ENCODE measurements around the gene GRAMD2B.
"Not testable (repeated sequence)": the region's sequence is repeated elsewhere in the genome, so short reads cannot be mapped to it uniquely, and the experiment has no call there.

GRAMD2B gene

DNA sequence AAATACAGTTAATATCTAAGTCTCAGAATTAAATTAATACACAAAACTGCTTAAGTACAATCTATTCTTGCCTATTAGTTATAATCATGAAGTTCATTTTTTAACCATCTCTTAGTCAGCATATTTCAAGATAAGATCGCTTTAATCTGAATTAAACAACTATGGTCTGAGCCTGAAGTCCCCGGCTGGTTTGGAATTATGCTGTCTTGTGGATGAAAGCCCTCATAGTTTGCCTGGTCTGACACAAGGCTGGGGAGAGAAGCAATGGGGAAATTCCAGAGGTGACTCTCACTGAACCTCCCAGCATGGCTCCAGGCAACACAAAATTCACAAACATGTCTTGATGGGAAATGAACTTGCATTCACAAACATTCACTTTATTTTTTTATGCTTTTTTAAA lies 28.0 kb upstream of the GRAMD2B start:
- TF ChIP-seq, protein P1, sequence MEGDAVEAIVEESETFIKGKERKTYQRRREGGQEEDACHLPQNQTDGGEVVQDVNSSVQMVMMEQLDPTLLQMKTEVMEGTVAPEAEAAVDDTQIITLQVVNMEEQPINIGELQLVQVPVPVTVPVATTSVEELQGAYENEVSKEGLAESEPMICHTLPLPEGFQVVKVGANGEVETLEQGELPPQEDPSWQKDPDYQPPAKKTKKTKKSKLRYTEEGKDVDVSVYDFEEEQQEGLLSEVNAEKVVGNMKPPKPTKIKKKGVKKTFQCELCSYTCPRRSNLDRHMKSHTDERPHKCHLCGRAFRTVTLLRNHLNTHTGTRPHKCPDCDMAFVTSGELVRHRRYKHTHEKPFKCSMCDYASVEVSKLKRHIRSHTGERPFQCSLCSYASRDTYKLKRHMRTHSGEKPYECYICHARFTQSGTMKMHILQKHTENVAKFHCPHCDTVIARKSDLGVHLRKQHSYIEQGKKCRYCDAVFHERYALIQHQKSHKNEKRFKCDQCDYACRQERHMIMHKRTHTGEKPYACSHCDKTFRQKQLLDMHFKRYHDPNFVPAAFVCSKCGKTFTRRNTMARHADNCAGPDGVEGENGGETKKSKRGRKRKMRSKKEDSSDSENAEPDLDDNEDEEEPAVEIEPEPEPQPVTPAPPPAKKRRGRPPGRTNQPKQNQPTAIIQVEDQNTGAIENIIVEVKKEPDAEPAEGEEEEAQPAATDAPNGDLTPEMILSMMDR (conservative IDR thresholded peaks at IDR 0.05; ENCODE audit: low read depth, low read length), result no peak
- DNase-seq (ENCODE audit: low read depth), result peak; percentile 97
- no peak overlapping the region for H3K4me3 ChIP-seq (ENCODE audit: low read depth, low read length)

DNA sequence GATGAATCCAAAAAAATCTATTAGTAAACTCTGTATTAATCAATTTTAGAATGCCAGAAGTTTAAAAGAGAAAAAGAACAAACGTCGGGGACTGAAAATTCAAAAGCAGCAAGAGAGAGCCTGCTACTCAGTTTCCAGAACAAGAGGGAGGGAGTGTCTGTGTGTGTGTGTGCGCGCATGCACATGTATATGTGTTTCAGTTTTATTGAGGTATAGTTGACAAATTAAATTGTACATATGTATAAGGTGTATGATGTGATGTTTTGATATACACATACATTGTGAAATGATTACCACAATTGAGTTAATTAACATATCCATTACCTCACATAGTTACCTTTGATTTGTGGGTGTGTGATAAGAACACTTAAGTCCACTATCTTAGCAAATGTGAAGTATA lies 27.6 kb upstream of the GRAMD2B start:
- H3K4me3 ChIP-seq (ENCODE audit: low read depth, low read length), result no peak overlapping the region
- DNase-seq (ENCODE audit: low read depth), result no peak
- TF ChIP-seq, protein P1 (conservative IDR thresholded peaks at IDR 0.05; ENCODE audit: low read depth, low read length), result no peak

DNA sequence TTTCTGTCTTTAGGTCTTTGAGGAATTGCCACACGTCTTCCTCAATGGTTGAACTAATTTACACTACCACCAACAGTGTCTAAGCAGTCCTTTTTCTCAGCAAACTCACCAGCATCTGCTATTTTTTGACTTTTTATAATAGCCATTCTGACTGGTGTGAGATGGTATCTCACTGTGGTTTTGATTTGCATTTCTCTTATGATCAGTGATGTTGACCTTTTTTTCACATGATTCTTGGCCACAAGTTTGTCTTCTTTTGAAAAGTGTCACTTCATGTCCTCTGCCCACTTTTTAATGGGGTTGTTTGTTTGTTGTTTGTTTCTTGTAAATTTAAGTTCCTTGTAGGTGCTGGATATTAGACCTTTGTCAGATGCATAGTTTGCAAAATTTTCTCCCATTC lies 26.5 kb upstream of the GRAMD2B start:
- H3K4me3 ChIP-seq (ENCODE audit: low read depth, low read length); DNase-seq (ENCODE audit: low read depth): not testable (repeated sequence)

DNA sequence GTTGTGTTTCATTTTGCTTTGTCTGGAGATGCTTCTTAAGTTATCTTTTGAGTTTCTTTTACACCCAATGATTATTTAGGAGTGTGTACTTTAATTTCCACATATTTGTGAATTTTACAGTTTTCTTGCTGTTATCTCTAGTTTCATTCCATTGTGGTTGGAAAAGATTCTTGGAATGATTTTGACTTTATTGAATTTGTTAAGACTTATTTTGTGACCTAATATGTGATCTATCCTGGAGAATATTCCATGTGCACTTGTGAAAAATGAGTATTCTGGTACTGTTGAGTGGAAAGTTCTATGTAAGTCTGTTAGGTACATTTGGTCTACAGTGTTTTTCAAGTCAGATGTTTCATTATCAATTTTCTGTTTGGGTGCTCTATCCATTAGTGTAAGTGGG lies 24.4 kb upstream of the GRAMD2B start:
- TF ChIP-seq, protein P1 (conservative IDR thresholded peaks at IDR 0.05; ENCODE audit: low read depth, low read length), result no peak
- H3K4me3 ChIP-seq (ENCODE audit: low read depth, low read length), result no peak overlapping the region
- DNase-seq (ENCODE audit: low read depth), result peak; percentile 54

DNA sequence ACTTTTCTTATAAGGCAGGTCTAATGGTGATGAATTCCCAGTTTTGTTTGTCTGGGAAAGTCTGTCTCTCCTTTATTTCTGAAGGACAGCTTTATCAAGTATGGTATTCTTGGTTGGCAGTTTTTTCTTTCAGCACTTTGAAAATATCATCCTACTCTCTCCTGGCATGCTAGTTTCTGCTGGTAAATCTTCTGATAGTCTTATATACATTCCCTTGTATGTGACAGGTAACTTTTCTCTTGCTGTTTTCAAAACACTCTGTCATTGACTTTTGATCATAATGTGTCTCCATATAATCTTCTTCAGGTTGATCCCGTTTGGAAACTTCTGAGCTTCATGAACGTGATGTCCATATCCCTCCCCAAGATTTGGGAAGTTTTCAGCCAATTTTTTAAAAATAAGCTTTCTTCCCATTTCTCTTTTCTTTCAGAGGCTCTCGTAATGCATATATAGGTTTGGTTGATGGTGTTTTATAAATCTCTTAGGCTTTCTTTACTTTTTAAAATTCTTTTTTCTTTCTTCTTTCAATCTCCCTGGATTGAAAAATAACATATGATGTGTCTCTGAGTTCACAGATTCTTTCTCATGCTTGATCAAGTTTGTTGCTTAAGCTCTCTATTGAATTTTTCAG lies 22.5 kb upstream of the GRAMD2B start:
- DNase-seq (ENCODE audit: low read depth), result no peak
- H3K4me3 ChIP-seq (ENCODE audit: low read depth, low read length), result no peak overlapping the region
- TF ChIP-seq, protein P1 (conservative IDR thresholded peaks at IDR 0.05; ENCODE audit: low read depth, low read length), result no peak

DNA sequence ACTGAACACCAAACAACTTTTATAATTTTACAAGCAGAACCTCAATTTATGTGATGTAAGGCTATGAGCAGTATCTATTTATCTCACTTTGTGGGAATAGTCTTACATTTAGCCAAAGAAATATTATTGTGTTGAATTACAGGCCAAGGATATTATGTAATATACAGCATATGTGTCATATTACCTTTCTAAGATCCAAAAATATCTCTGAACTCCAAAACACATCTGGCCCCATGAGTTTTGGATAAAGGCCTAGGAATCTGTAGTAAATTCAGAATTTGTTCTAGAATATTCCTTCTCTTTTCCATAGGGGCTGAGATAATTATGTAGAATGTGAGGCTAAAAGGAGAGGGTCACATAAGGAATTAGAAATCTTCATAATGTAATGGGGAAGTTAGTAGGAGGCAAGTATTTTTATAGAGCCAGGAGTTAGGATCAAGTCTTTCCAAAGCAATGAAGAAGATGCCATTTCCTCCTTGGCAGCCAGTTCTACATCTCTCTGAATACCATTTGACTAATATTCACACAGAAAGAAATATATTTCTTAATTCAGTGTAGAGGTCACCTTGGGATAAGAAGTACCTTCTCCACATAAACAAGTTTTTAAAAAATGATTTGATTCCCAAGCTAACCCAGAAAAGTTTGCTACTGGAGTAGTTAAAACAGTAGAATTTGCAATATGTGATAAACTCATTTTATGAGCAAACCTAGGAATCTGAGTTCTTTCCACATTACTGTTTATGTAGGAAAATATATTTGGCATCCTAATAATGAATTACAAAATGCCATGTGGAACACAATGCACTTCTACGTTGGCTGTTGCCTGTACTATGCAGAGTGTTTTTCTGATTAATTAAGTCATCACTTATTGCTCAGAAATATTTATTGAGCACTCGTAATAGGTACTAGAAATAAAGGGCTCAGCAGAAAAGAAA lies 20.3 kb upstream of the GRAMD2B start:
- no peak overlapping the region for H3K4me3 ChIP-seq (ENCODE audit: low read depth, low read length)
- DNase-seq (ENCODE audit: low read depth), result no peak
- TF ChIP-seq, protein P1 (conservative IDR thresholded peaks at IDR 0.05; ENCODE audit: low read depth, low read length), result no peak

DNA sequence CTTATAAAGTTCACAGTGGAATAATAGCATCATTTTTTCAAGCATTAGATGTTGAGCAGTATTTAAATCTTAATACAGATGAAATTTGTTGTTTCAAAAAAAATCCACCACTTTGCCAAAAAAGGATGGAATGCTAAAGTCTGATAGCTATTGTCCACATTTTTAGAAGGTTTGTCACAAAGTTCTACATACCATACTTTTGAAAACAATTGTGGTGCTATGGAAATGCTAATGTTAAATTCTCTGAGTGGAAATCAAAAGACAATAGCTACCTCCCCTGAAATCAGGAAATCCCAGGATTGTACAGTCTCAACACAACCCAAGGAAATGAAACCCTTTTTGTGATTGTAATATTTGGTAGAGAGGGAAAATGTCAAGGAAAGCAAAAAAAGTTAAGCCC lies 19.3 kb upstream of the GRAMD2B start:
- DNase-seq (ENCODE audit: low read depth), result peak; percentile 61
- no peak overlapping the region for H3K4me3 ChIP-seq (ENCODE audit: low read depth, low read length)
- TF ChIP-seq, protein P1 (conservative IDR thresholded peaks at IDR 0.05; ENCODE audit: low read depth, low read length), result no peak
